Stimulated activated CD8-positive, alpha-beta memory T cell treated with anti-CD3 and anti-CD28 coated beads, Interleukin-15, amount 100 ng/mL, for 1 hour (primary cell): ENCODE data around the gene ZW10.
"Not testable (repeated sequence)": the region's sequence is repeated elsewhere in the genome, so short reads cannot be mapped to it uniquely, and the experiment has no call there.

Experiments used
- DNase-seq: peaks from one replicate; pipeline ENCODE4 v3.0.0-alpha.2; 2020; ENCODE audit warnings: low read depth

Gene ZW10

GRCh38 chr11:113773416-113774173, at the start of gene ZW10:
Gene ZW10 (minus strand): TSS chr11:113773692. CDS start chr11:113773666, 26 bp downstream.
- peak; percentile 83 for DNase-seq

DNA sequence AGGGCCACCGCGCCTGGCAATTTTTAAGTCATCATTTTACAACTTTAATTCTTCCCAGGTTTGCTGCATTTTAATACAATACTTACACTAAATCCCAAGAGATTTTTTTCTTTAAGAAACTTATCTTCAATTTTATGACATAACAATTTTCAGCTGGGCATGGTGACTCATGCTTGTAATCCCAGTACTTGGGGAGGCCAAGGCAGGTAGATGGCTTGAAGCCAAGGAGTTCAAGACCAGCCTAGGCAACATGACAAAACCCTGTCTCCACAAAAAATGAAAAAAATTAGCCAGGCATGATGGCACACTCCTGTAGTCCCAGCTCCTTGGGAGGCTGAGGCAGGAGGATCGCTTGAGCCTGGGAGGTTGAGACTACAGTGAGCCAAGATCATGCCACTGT, 44.9 kb upstream of the ZW10 start:
- DNase-seq = no peak

DNA sequence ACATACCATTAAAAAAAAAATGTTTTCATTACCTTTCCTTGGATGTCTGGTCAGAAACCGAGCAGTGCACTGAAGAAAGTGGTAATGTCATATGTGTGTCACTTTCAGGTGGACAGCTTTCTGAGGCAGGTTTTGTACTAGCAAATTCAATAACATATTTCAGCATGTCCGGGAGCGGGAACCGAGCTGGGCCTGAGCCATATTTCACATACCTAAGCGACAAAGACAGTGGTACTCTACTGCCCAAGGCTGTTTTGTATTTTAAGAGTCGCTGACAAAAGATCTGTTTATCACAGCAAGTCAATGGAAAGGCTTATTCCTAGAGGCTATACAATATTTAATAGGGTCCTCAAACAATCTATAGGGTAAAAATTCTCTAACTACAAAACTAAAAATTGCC, 44.1 kb upstream of the ZW10 start:
- no peak for DNase-seq

DNA sequence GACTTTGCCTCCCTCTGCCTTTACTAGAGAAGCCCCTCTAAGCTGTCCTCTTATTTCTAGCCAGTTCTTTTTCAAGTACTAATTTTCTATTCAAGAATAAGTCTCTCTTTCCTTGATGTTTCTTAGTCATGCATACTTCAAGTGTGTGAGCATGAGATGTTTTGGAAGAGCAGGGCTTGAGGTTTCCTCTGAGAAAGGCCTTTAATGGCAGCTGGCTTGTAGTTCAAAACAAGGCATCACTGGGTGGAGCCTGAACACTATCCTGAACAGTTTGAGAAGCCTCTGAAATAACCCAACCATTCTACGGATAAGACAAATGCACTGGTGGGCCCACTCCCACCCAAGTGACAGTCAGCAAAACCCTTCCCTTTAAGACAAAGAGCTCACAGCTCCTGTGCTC, 43.7 kb upstream of the ZW10 start:
- DNase-seq = no peak

DNA sequence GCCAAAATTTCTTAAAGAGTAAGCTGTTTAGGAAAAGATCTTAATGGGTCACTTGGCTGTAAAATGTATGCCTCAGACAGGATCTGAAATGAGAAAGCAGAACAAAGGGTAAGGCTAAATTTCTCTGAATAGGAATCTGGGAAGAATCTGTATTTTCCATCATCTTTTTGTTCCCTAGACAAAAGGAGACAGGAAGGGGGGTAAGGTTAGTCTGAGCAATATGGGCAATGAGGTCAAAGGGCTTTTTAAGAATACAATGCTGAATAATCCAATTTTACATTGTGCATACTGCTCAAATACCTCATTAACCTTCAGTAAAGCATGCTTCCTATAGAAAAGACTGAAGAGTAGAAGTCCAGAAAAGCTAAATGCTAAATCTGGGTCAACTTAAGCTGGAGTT, 40.7 kb upstream of the ZW10 start:
- DNase-seq = no peak

- DNase-seq = no peak
Measured at GRCh38 chr11:113808931-113809330, 35.4 kb upstream of the ZW10 start.

GRCh38 chr11:113806406-113806805, 32.9 kb upstream of the ZW10 start:
- no peak for DNase-seq

- DNase-seq = no peak
Measured at GRCh38 chr11:113805640-113806039, 32.1 kb upstream of the ZW10 start.

- no peak for DNase-seq
Measured at GRCh38 chr11:113802621-113803020, 29.1 kb upstream of the ZW10 start.

GRCh38 chr11:113796663-113797259, 23.3 kb upstream of the ZW10 start:
- no peak for DNase-seq

DNA sequence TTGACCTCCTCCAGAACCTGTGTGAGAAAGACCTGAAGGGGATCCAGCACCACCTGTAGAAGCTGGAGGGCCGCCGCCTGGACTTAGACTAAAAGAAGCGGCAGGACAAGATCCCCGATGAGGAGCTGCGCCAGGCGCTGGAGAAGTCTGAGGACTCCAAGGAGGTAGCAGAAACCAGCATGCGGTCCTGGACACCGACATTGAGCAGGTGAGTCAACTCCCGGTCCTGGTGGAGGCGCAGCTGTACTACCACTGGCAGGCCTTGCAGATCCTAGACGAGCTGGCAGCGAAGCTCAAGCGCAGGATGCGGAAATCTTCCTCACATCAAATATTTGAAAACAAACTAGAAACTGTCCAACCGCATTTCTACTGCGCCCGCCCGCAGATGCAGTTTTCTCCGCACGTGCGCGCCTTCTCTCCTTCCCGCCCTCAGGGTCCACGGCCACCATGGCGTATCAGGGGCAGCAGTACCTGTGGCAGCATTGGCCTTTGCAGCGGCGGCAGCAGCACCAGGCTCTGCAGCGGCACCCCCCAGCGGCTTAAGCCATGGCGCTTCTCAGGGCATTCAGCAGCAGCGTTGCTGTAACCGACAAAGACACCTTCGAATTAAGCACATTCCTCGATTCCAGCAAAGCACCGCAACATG, 16.3 kb upstream of the ZW10 start:
- no peak for DNase-seq

GRCh38 chr11:113789016-113789415, 15.5 kb upstream of the ZW10 start:
- DNase-seq = not testable (repeated sequence)

DNA sequence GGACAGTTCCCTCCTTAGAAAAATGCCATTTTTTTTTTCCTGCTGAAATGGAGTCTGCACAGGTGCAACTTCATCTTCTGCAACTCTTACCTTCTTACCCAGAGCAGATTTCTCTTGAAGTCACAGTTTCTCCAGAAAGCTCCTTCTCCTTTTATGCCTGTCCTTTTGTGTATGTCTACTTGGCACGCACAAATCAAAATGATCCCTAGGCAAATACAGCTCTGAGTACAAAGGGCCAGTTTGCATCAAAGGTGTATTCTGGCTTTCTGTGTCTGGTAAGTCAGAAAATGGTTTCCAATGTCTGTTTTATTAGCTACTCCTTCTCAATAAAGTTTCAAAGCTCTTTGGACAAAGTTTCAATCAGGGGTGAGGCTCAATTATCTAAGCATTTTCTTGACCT, 8.6 kb upstream of the ZW10 start:
- DNase-seq = no peak

- DNase-seq = no peak
Measured at GRCh38 chr11:113781682-113782081, 8.2 kb upstream of the ZW10 start.

GRCh38 chr11:113779496-113779895, 6.0 kb upstream of the ZW10 start, which contains the start of gene CLDN25:
Gene CLDN25 (plus strand): TSS chr11:113779796. CDS start chr11:113779796, 0 bp downstream.
- no peak for DNase-seq

GRCh38 chr11:113778111-113778910, 4.8 kb upstream of the ZW10 start:
- no peak for DNase-seq

GRCh38 chr11:113774174-113774503, 647 bp upstream of the ZW10 start:
- DNase-seq = no peak

DNA sequence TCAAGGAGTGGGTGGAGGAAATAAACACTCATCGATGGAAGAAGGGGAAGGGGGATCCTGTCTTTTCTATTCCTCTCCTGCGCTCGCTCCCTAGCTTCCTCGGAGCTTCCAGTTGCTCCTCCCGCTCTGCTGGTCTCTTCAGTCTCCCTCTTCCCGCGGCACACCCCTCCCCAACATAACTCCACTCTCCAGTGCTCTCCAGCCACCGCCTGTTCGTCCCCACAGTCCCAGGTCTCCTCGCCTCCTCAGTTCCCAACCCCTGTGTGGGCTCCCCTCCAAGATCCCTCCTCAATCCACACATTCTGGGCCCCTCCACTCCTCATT, 438 bp downstream of the ZW10 start:
- no peak for DNase-seq

GRCh38 chr11:113771964-113772363, 1.5 kb downstream of the ZW10 start:
- DNase-seq = no peak

GRCh38 chr11:113764527-113765219, 8.8 kb downstream of the ZW10 start:
- no peak for DNase-seq

DNA sequence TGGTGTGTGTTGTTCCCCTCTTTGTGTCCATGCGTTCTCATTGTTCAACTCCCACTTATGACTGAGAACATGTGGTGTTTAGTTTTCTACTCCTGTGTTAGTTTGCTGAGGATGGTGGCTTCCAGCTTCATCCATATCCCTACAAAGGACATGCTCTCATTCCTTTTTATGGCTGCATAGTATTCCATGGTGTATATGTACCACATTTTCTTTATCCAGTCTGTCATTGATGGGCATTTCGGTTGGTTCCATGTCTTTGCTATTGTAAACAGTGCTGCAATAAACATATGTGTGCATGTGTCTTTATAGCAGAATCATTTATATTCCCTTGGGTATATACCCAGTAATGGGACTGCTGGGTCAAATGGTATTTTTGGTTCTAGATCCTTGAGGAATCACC, 10.5 kb downstream of the ZW10 start:
- not testable (repeated sequence) for DNase-seq

GRCh38 chr11:113760241-113760640, 13.3 kb downstream of the ZW10 start:
- no peak for DNase-seq
